Mesendoderm (in vitro differentiated cells): Measurements from ENCODE around the gene BLVRB.
"Not testable (repeated sequence)": the region's sequence is repeated elsewhere in the genome, so short reads cannot be mapped to it uniquely, and the experiment has no call there.

Experiments
- DNase-seq: peaks from one replicate; pipeline ENCODE4 v3.0.0; 2013
- H2AK5ac ChIP-seq: 2 replicates; pipeline ENCODE4 v1.6.1; 2013; ENCODE audit warnings: low read length, inconsistent platforms
- H2BK120ac ChIP-seq: 2 replicates; pipeline ENCODE4 v1.6.1; 2013; ENCODE audit warnings: low read depth, mild to moderate bottlenecking, low read length, moderate library complexity, mixed read lengths
- H2BK15ac ChIP-seq: replicated peaks from 2 replicates; pipeline ENCODE4 v1.6.1; 2013; ENCODE audit warnings: low read depth, mild to moderate bottlenecking, moderate library complexity
- H2BK5ac ChIP-seq: 2 replicates; pipeline ENCODE4 v1.6.1; 2013; ENCODE audit warnings: low read length, inconsistent platforms
- H3K18ac ChIP-seq: 2 replicates; pipeline ENCODE4 v1.6.1; 2013; ENCODE audit warnings: mild to moderate bottlenecking, low read length, mixed read lengths
- H3K23ac ChIP-seq: one replicate; pipeline ENCODE4 v1.6.1; 2013; ENCODE audit warnings: low read length
- H3K27ac ChIP-seq: 2 replicates; pipeline ENCODE4 v1.5.1; 2013; ENCODE audit warnings: low read depth, mild to moderate bottlenecking, inconsistent platforms, low read length, moderate library complexity
- H3K27me3 ChIP-seq: 2 replicates; pipeline ENCODE4 v1.6.1; 2013; ENCODE audit warnings: low read length, control low read depth, mild to moderate bottlenecking, inconsistent platforms; ENCODE audit not compliant: insufficient read depth, poor library complexity
- H3K36me3 ChIP-seq: 2 replicates; pipeline ENCODE4 v1.6.1; 2013; ENCODE audit warnings: low read length, inconsistent platforms; ENCODE audit not compliant: control insufficient read depth, insufficient read depth
- H3K4ac ChIP-seq: one replicate; pipeline ENCODE4 v1.6.1; 2013; ENCODE audit warnings: low read depth, mild to moderate bottlenecking, low read length, moderate library complexity
- H3K4me1 ChIP-seq: 2 replicates; pipeline ENCODE4 v1.6.1; 2013; ENCODE audit warnings: low read depth, low read length, inconsistent platforms; ENCODE audit not compliant: control insufficient read depth
- H3K4me2 ChIP-seq: 2 replicates; pipeline ENCODE4 v1.6.1; 2013; ENCODE audit warnings: low read length
- H3K4me3 ChIP-seq: 2 replicates; pipeline ENCODE4 v1.5.1; 2013; ENCODE audit warnings: mild to moderate bottlenecking, low read length
- H3K56ac ChIP-seq: one replicate; pipeline ENCODE4 v1.6.1; 2013; ENCODE audit warnings: low read length
- H3K79me1 ChIP-seq: 2 replicates; pipeline ENCODE4 v1.6.1; 2013; ENCODE audit warnings: low read length, inconsistent platforms
- H3K79me2 ChIP-seq: 2 replicates; pipeline ENCODE4 v1.6.1; 2013; ENCODE audit warnings: mild to moderate bottlenecking, low read length; ENCODE audit not compliant: control insufficient read depth, insufficient read depth
- H3K9ac ChIP-seq: 2 replicates; pipeline ENCODE4 v1.6.1; 2013; ENCODE audit warnings: low read length, inconsistent platforms
- H4K5ac ChIP-seq: one replicate; pipeline ENCODE4 v1.6.1; 2013; ENCODE audit warnings: low read length
- H4K8ac ChIP-seq: one replicate; pipeline ENCODE4 v1.6.1; 2013; ENCODE audit warnings: low read depth, mild to moderate bottlenecking, control low read depth, low read length, moderate library complexity
- WGBS: extraction: QIAGEN DNeasy Blood & Tissue Kit; methylation state at CpG from one replicate; pipeline ENCODE4 v1.1.7; 2013; ENCODE audit warnings: low lambda C conversion rate, missing lambda C conversion rate; ENCODE audit not compliant: insufficient coverage; ENCODE audit errors: extremely low coverage; 5-methylcytosine and 5-hydroxymethylcytosine counted together

Gene BLVRB

DNA sequence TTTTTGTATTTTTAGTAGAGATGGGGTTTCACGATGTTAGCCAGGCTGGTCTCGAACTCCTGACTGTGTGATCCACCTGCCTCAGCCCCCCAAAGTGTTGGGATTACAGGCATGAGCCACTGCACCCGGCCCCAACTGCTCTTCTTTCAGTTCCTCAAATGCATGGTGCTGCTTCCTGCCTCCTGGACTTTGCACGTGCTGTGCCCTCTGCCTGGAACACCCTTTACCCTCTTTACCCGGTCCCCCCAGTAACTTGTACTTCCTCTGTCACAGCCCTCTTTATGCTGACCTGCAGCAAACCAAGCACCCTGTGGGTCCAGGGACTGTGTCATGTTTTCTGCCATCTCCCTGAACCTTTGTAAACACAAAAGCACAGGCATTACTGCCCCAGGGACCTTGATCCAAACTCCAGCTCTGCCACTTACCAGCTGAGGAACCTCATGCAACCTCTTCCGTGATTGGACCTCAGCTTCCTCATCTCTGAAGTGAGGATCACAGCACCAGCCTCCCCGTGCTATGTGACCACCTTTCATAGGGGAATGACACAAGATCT is 3.8 kb downstream of the BLVRB start:
- no CpG with 5 or more reads among the region's 7 CpGs for WGBS
- H2BK120ac ChIP-seq, result no peak overlapping the region
- H2AK5ac ChIP-seq, result no peak overlapping the region
- no peaks in the 10 kb centered on the region for H3K79me2 ChIP-seq
- peaks cover 2% of the 10 kb centered on the region for H3K27me3 ChIP-seq
- no peak overlapping the region for H3K18ac ChIP-seq
- no peak overlapping the region for H4K5ac ChIP-seq
- H3K9ac ChIP-seq, result no peak overlapping the region
- H2BK15ac ChIP-seq, result no peak overlapping the region
- H3K4me3 ChIP-seq, result no peak overlapping the region
- H3K56ac ChIP-seq, result no peak overlapping the region
- no peak overlapping the region for H3K27ac ChIP-seq
- H2BK5ac ChIP-seq, result no peak overlapping the region
- no peak overlapping the region for H4K8ac ChIP-seq
- H3K4me1 ChIP-seq, result peaks cover 5% of the 10 kb centered on the region
- no peak overlapping the region for H3K23ac ChIP-seq
- H3K4me2 ChIP-seq, result no peak overlapping the region
- no peaks in the 10 kb centered on the region for H3K79me1 ChIP-seq
- no peaks in the 10 kb centered on the region for H3K36me3 ChIP-seq
- DNase-seq, result no peak
- no peak overlapping the region for H3K4ac ChIP-seq

DNA sequence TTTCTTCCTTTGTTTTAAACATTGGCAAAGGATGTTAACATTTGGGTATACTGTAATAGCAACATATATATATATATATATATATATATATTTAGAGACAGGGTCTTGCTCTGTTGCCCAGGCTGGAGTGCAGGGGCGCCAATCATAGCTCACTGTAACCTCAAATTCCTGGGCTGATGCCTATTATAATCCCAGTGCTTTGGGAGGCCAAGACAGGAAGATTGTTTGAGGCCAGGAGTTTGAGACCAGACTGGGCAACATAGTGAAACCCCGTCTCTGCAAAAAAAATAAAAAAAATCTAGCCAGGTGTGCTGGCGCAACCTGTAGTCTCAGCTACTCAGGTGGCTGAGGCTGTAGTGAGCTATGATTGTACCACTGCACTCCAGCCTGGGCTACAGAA is 5.4 kb downstream of the BLVRB start:
- no peak overlapping the region for H2BK15ac ChIP-seq
- H3K56ac ChIP-seq, result no peak overlapping the region
- no peak overlapping the region for H2AK5ac ChIP-seq
- no peak overlapping the region for H3K9ac ChIP-seq
- no peaks in the 10 kb centered on the region for H3K27me3 ChIP-seq
- H3K4ac ChIP-seq, result no peak overlapping the region
- H3K79me2 ChIP-seq, result no peaks in the 10 kb centered on the region
- H3K4me1 ChIP-seq, result peaks cover 5% of the 10 kb centered on the region
- no peaks in the 10 kb centered on the region for H3K79me1 ChIP-seq
- H3K36me3 ChIP-seq, result no peaks in the 10 kb centered on the region
- H4K8ac ChIP-seq, result no peak overlapping the region
- H2BK5ac ChIP-seq, result no peak overlapping the region
- no peak for DNase-seq
- no peak overlapping the region for H3K18ac ChIP-seq
- H3K4me3 ChIP-seq, result no peak overlapping the region
- no peak overlapping the region for H3K27ac ChIP-seq
- H3K23ac ChIP-seq, result no peak overlapping the region
- no peak overlapping the region for H4K5ac ChIP-seq
- no peak overlapping the region for H2BK120ac ChIP-seq
- WGBS, result no CpG with 5 or more reads among the region's 3 CpGs
- H3K4me2 ChIP-seq, result no peak overlapping the region

DNA sequence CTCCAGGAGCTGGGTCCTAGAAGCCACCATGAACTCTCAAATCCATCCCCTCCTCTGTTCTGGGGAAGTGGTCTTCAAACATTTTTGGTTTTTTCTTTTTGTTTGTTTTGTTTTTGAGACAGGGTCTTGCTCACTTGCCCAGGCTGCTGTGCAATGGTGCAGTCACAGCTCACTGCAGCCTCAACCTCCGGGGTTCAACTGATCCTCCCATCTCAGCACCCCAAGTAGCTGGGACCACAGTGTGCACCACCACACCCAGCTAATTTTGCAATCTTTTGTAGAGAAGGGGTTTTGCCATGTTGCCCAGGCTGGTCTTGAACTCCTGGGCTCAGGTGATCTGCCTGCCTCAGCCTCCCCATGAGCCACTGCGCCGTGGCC is 7.0 kb downstream of the BLVRB start:
- Histone ChIP-seq H3K4me1 (no peaks in the 10 kb centered on the region), H3K18ac (no peak overlapping the region), H3K4me3 (no peak overlapping the region), H2BK5ac (no peak overlapping the region), H2BK15ac (no peak overlapping the region), H4K5ac (no peak overlapping the region), H3K79me2 (no peaks in the 10 kb centered on the region), H3K27ac (no peak overlapping the region), H2AK5ac (no peak overlapping the region), H3K4me2 (no peak overlapping the region), H3K23ac (no peak overlapping the region), H2BK120ac (no peak overlapping the region), H3K4ac (no peak overlapping the region), H3K9ac (no peak overlapping the region), H3K27me3 (no peaks in the 10 kb centered on the region), H3K36me3 (no peaks in the 10 kb centered on the region), H4K8ac (no peak overlapping the region), H3K56ac (no peak overlapping the region), H3K79me1 (no peaks in the 10 kb centered on the region)
- DNase-seq, result no peak
- no CpG with 5 or more reads among the region's 3 CpGs for WGBS

- Histone ChIP-seq H2BK120ac (no peak overlapping the region), H3K79me2 (no peaks in the 10 kb centered on the region), H4K8ac (no peak overlapping the region), H2BK5ac (no peak overlapping the region), H3K4me1 (no peaks in the 10 kb centered on the region), H3K18ac (no peak overlapping the region), H3K27ac (no peak overlapping the region), H2BK15ac (no peak overlapping the region), H3K36me3 (no peaks in the 10 kb centered on the region), H3K4me2 (no peak overlapping the region), H3K56ac (no peak overlapping the region), H3K4me3 (no peak overlapping the region), H3K23ac (no peak overlapping the region), H3K27me3 (no peaks in the 10 kb centered on the region), H3K4ac (no peak overlapping the region), H2AK5ac (no peak overlapping the region), H4K5ac (no peak overlapping the region), H3K9ac (no peak overlapping the region), H3K79me1 (no peaks in the 10 kb centered on the region)
- no peak for DNase-seq
- no CpG with 5 or more reads among the region's 27 CpGs for WGBS
Observed at GRCh38 chr19:40457953-40458596, 7.5 kb downstream of the BLVRB start.

DNA sequence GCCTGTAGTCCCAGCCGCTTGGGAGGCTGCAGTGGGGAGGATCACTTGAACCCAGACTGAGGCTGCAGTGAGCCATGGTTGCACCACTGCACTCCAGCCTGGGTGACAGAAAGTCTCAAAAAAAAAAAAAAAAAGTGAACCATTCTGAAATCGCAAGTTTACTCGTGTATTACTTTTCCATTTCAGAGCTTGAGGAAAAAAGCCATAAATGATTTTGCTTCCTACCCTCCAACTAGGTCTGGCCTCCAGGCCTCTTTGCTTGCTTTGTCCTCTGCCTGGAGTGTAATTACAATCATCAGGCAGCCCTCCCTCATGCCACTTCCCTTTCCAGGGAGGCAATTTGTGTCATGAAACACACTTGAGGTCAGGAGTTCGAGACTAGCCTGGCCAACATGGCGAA is 8.5 kb downstream of the BLVRB start:
- Histone ChIP-seq H3K27ac (no peak overlapping the region), H3K9ac (no peak overlapping the region), H2BK15ac (no peak overlapping the region), H3K36me3 (no peaks in the 10 kb centered on the region), H4K8ac (no peak overlapping the region), H3K18ac (no peak overlapping the region), H3K79me2 (no peaks in the 10 kb centered on the region), H3K56ac (no peak overlapping the region), H3K4ac (no peak overlapping the region), H3K27me3 (no peaks in the 10 kb centered on the region), H2AK5ac (no peak overlapping the region), H3K23ac (no peak overlapping the region), H3K4me1 (no peaks in the 10 kb centered on the region), H4K5ac (no peak overlapping the region), H2BK120ac (no peak overlapping the region), H2BK5ac (no peak overlapping the region), H3K4me2 (no peak overlapping the region), H3K79me1 (no peaks in the 10 kb centered on the region), H3K4me3 (no peak overlapping the region)
- DNase-seq, result no peak
- WGBS, result no CpG with 5 or more reads among the region's 5 CpGs

GRCh38 chr19:40453943-40454342 is 11.6 kb downstream of the BLVRB start:
- not testable (repeated sequence) for H3K27me3 ChIP-seq, H2BK5ac ChIP-seq, H3K79me1 ChIP-seq, H3K36me3 ChIP-seq, H2BK120ac ChIP-seq, H3K4me3 ChIP-seq, H3K18ac ChIP-seq, H4K5ac ChIP-seq, H3K79me2 ChIP-seq, H3K27ac ChIP-seq, H3K9ac ChIP-seq, H2BK15ac ChIP-seq, H3K4ac ChIP-seq, H3K4me2 ChIP-seq, DNase-seq, H3K23ac ChIP-seq, H4K8ac ChIP-seq, H3K4me1 ChIP-seq, H3K56ac ChIP-seq, H2AK5ac ChIP-seq
- WGBS, result no CpG with 5 or more reads among the region's 6 CpGs
